Measurements from ENCODE around the gene MELK. TPM values are rescaled to one million over a fixed set of nuclear protein-coding genes. Genes with fewer than 3 reads are reported as not detected.

Gene MELK
- total and polyA plus RNA-seq, 2 of the 13 experiments (the other 11 are each of a cell fraction or from before 2014, with no cell fraction given) = 16.7 to 50.4 TPM

GRCh38 chr9:36594213-36594612, 21.5 kb downstream of the MELK start:
- no peak for FAIRE-seq
- in situ Hi-C loops (cut with HindIII; ENCODE audit: extremely low pct_ligation_motif_present, low pct_unique_long_range_greater_than_20kb) = no loop called here
- POLR2A ChIA-PET = no interaction called here

More at GRCh38 chr9:36594213-36594612, 21.5 kb downstream of the MELK start:
- intact Hi-C loops (cut with micrococcal nuclease; ENCODE audit: unreplicated experiment) = no loop called here
- Histone ChIP-seq H3K79me2 (ENCODE audit: insufficient read depth, low read length) (no peaks in the 10 kb centered on the region), H3K9ac (ENCODE audit: insufficient read depth, low read depth, low read length) (no peak overlapping the region), H3K27ac (ENCODE audit: extremely low read length, insufficient read depth, low read length) (no peak overlapping the region), H2AFZ (ENCODE audit: low read length) (no peak overlapping the region), H3K27me3 (ENCODE audit: control insufficient read depth in 1 of 2, insufficient read depth in 2 of 2, low read length in 2 of 2) (no peaks in the 10 kb centered on the region), H3K36me3 (replicated peaks in 1 of 2; ENCODE audit: control insufficient read depth in 1 of 2, insufficient read depth in 2 of 2, low read length in 2 of 2) (peaks cover 10 to 49% of the 10 kb centered on the region in 2 experiments), H3K9me3 (ENCODE audit: low read length) (no peaks in the 10 kb centered on the region), H3K4me1 (ENCODE audit: insufficient read depth, low read length) (no peaks in the 10 kb centered on the region), H3K4me2 (ENCODE audit: low read depth, low read length) (no peak overlapping the region), H3K4me3 (replicated peaks in 1 of 3; ENCODE audit: insufficient read depth in 1 of 3, low read depth in 2 of 3, low read length in 3 of 3) (no peak overlapping the region), H4K20me1 (ENCODE audit: insufficient read depth, low read length) (peaks cover 3% of the 10 kb centered on the region; the same call in 1 of the 2 replicates)
- ATAC-seq (no peak), DNase-seq (ENCODE audit: low spot score) (no peak)
- CTCF ChIA-PET (ENCODE audit: low intra/inter-chr PET ratio, low total read pairs) = no interaction called here
- TF ChIP-seq MZF1 (CRISPR knock-in tag; IDR thresholded peaks at IDR 0.05; ENCODE audit: borderline replicate concordance) = no peak
- no peak for TF ChIP-seq ZNF563 (CRISPR knock-in tag; IDR thresholded peaks at IDR 0.05)
- TF ChIP-seq ATF4 (CRISPR knock-in tag; IDR thresholded peaks at IDR 0.05) = no peak
- TF ChIP-seq TERF1 (CRISPR knock-in tag; IDR thresholded peaks at IDR 0.05) = no peak
- WGBS (ENCODE audit: low lambda C conversion rate) = 93% methylated on average over 3 of the region's 3 CpGs
- no TSS peak for BruUV-seq (replicated peaks)
